ENCODE data around the gene MYO1D.

DNA sequence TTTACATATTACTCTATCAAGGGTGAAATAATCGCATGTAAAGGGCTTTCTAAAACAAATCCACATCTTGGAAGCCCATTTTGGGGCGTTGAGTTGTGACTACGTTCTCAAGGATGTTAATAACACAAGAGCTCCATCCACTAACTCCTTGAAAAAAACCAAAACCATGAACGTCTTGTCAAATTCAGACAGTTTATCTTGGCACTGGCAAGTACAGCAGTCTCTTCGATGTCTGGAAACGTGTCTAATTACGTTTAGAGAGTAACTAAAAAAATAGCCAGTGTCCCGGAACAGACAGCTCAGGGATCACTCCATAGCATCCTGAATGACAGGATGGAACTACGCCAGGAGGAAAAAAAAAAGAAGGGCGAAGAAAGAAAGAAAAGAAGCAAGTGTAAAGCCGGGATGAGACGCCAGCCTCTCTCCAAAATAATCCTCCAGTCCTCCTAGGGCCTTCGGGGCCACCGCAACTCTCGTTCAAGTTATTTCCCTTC is 954 bp downstream of the MYO1D start:
- TF ChIP-seq, protein P1, sequence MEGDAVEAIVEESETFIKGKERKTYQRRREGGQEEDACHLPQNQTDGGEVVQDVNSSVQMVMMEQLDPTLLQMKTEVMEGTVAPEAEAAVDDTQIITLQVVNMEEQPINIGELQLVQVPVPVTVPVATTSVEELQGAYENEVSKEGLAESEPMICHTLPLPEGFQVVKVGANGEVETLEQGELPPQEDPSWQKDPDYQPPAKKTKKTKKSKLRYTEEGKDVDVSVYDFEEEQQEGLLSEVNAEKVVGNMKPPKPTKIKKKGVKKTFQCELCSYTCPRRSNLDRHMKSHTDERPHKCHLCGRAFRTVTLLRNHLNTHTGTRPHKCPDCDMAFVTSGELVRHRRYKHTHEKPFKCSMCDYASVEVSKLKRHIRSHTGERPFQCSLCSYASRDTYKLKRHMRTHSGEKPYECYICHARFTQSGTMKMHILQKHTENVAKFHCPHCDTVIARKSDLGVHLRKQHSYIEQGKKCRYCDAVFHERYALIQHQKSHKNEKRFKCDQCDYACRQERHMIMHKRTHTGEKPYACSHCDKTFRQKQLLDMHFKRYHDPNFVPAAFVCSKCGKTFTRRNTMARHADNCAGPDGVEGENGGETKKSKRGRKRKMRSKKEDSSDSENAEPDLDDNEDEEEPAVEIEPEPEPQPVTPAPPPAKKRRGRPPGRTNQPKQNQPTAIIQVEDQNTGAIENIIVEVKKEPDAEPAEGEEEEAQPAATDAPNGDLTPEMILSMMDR (conservative IDR thresholded peaks at IDR 0.05; ENCODE audit: low read length) = no peak
- TF ChIP-seq EZH2phosphoT487 (IDR thresholded peaks at IDR 0.05; ENCODE audit: borderline replicate concordance, low read depth, low read length) = no peak
